ENCODE data around the gene ATXN1. TPM values are rescaled to one million over a fixed set of nuclear protein-coding genes. Genes with fewer than 3 reads are reported as not detected.

ATXN1 gene
- total RNA-seq, 1 donor, result 45.3 TPM

DNA sequence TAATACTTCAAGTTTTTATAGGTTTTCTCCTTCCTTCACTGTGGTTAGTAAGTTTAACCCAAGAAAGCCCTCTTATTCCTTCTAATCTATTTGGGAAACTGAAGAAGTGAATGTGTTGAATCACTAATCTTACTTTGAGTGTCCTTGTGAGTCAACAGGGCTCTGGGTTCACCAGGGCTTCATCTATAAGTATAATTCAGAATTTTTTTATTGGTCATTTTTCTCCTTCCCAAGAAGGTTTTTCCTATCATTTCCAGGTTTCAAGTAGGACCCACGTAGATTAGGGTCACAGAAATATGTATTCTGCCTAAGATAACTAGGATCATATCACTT lies 191.1 kb downstream of the ATXN1 start:
- TF ChIP-seq, protein P1, sequence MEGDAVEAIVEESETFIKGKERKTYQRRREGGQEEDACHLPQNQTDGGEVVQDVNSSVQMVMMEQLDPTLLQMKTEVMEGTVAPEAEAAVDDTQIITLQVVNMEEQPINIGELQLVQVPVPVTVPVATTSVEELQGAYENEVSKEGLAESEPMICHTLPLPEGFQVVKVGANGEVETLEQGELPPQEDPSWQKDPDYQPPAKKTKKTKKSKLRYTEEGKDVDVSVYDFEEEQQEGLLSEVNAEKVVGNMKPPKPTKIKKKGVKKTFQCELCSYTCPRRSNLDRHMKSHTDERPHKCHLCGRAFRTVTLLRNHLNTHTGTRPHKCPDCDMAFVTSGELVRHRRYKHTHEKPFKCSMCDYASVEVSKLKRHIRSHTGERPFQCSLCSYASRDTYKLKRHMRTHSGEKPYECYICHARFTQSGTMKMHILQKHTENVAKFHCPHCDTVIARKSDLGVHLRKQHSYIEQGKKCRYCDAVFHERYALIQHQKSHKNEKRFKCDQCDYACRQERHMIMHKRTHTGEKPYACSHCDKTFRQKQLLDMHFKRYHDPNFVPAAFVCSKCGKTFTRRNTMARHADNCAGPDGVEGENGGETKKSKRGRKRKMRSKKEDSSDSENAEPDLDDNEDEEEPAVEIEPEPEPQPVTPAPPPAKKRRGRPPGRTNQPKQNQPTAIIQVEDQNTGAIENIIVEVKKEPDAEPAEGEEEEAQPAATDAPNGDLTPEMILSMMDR (IDR thresholded peaks at IDR 0.05; ENCODE audit: insufficient read depth, low read depth, low read length), result no peak
- no peak overlapping the region for H3K4me3 ChIP-seq (ENCODE audit: low read depth, low read length)
- no peak for DNase-seq (ENCODE audit: low read depth)

DNA sequence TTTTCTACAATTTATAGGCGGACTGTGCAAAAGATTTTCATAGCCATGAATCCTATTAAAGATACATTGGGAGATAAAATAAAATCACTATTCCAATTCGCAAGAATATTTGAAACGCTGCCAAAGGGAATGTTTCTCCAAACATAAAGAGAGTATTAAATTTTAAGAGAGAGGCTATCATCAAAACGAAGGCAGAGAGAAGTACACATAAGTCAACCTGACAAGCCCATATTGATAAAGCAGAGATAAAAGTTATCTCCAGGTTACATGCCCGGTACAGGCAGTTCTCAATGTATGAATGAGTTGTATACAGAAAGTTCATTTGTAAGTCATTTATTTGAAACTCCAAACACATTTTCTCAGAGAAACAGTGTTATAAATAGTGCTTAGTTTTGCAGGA lies 193.1 kb downstream of the ATXN1 start:
- TF ChIP-seq, protein P1 (IDR thresholded peaks at IDR 0.05; ENCODE audit: insufficient read depth, low read depth, low read length), result no peak
- no peak for DNase-seq (ENCODE audit: low read depth)
- H3K4me3 ChIP-seq (ENCODE audit: low read depth, low read length), result no peak overlapping the region

DNA sequence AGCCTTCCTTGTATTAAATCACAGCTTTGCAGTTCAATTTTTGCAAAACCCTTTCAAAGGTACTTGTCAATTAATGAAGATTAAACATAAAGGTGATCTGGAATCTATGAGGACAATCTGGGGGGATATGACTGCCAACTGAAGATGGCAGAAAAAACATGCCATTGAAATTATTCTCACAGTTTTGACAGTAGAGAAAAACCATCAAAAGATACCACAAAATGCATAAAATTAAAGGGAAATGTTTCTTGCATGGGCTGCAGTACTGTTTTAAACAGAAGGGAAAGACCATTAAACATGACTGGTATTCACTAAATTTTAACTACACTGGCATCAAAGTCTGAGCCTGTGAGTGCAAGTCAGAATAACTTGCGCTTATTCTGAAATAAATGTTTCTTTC lies 194.2 kb downstream of the ATXN1 start:
- DNase-seq (ENCODE audit: low read depth), result no peak
- no peak overlapping the region for H3K4me3 ChIP-seq (ENCODE audit: low read depth, low read length)

DNA sequence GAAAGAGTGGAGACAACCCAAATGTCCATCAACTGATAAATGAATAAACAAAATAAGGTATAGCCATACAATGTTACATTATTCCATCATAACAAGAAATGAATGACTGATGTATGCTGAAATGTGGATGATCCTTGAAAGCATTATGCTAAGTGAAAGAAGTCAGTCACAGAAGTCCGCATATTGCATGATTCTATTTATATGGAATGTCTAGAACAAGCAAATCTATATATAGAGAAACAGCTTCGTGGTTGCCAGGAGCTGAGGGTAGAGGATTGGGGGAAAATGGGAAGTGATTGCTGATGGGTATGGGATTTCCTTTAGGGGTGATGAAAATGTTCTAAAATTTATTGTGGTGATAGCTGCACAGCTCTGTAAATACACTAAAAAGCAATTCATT lies 196.8 kb downstream of the ATXN1 start:
- no peak overlapping the region for H3K4me3 ChIP-seq (ENCODE audit: low read depth, low read length)
- DNase-seq (ENCODE audit: low read depth), result no peak
- TF ChIP-seq, protein P1 (IDR thresholded peaks at IDR 0.05; ENCODE audit: insufficient read depth, low read depth, low read length), result no peak

More for the DNA sequence above, 194.2 kb downstream of the ATXN1 start:
- TF ChIP-seq, protein P1 (IDR thresholded peaks at IDR 0.05; ENCODE audit: insufficient read depth, low read depth, low read length), result no peak

DNA sequence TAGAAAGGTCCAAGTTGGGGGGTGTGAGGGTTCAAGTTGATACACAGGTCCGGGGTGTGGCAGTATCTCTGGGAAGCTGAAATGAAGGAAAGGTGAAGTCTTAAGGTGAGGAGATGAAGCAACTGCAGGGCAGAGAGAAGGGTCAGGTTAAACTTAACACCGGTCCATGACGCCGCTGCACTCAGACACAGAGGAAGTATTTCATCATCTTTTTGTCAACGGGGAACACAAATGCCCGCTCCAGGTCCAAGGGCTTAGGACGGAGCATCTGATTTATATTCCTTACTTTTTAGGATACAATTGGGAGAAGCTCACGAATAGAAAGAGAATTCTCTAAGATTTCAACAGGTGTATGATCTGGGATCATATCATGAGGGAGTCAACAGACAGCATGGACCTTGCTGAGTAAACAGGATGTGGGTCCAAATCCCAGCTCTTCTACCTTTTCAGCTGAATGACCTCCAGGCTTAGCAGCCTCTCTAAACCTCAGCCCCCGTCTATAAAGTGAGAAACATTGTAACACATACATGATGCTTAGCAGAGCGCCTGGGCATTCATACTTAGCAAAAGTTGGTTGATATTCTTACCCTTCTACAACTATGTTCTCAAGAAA lies 197.5 kb downstream of the ATXN1 start:
- TF ChIP-seq, protein P1 (IDR thresholded peaks at IDR 0.05; ENCODE audit: insufficient read depth, low read depth, low read length), result no peak
- H3K4me3 ChIP-seq (ENCODE audit: low read depth, low read length), result no peak overlapping the region
- DNase-seq (ENCODE audit: low read depth), result no peak

DNA sequence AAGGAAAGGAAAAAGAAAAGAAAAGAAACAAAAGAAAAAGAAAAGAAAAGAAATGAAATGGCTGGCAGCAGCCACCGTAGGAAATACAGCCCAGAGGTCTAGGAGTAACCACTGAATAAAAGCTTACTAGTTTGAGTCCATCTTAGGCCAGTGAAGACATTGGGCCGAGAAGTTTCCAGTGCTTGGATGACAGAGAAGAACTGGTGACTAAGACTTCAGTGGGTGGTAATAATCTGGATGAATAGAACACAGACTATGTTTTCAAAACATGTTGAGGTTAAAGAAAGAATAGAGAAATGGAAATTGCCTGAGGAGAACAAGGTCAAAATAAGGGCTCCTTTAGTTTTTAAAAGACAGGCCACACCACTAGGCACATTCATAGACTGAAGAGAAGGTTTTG lies 198.8 kb downstream of the ATXN1 start:
- no peak overlapping the region for H3K4me3 ChIP-seq (ENCODE audit: low read depth, low read length)
- DNase-seq (ENCODE audit: low read depth), result no peak
- TF ChIP-seq, protein P1 (IDR thresholded peaks at IDR 0.05; ENCODE audit: insufficient read depth, low read depth, low read length), result no peak

DNA sequence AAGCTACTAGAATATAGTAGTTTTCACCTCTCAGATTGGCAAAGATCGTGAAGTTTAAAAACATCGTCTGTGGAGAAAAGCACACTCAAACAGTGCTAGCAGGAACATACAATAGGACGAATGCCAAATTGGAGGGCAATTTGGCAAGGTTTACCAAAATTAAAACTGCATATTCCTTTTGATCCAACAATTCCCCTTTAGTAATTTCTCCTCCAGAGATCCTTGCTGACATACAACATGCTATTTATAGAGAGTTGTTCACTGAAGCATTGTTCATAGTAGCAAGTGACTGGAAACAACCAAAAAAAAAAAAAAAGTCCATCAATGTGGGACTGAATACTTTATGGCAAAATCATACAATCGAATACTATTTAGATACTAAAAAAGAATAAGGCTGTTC lies 202.2 kb downstream of the ATXN1 start:
- no peak for DNase-seq (ENCODE audit: low read depth)
- no peak overlapping the region for H3K4me3 ChIP-seq (ENCODE audit: low read depth, low read length)
- TF ChIP-seq, protein P1 (IDR thresholded peaks at IDR 0.05; ENCODE audit: insufficient read depth, low read depth, low read length), result no peak
